Left cardiac atrium (tissue), 4 donors: ENCODE data around the gene POLR2L. TPM values are rescaled to one million over a fixed set of nuclear protein-coding genes. Genes with fewer than 3 reads are reported as not detected.

Source experiments
- ATAC-seq, 2 donors: fragments of 200-7000 bp; cut with Tn5 transposase; one replicate each; pipeline ENCODE4 v1.9.1; 2020; ENCODE audit warnings: mild to moderate bottlenecking in 2 of 2, moderate library complexity in 2 of 2
- DNase-seq: peaks from one replicate; pipeline ENCODE4 v3.0.0-alpha.2; 2020
- intact Hi-C, 2 donors: fragments of 100-400 bp; cut with DNase I; formaldehyde crosslinking; loops; one replicate each; pipeline versions ENCODE4 v1.14.1 to v1.15.1; 2022 to 2023
- total RNA-seq, 2 donors: library from RNA; stranded (reverse); fragmentation: NEBNext Ultra II Directional; extraction: Animal tissue kit (Norgen Biotek cat#: 25700); gene quantifications; one replicate each; pipeline ENCODE4 v1.2.1, GENCODE V29; 2021
- donor health status: DM: no; HTN: yes; CAD: no.
- donor health status: DM: no; HTN: yes; CAD: no; lungs with severe emphysema.
- donor health status: DM: yes; HTN: yes; CAD: no.
- donor health status: Dilated cardiomyopathy.

POLR2L gene
- total RNA-seq, 2 donors from 2014 or later: 163 to 202 TPM

- intact Hi-C loops: no loop called here
- ATAC-seq (no peak), DNase-seq (no peak)
These were observed 27.7 kb upstream of the POLR2L start for GRCh38 chr11:870127-870413.

- ATAC-seq: no peak
- no peak for DNase-seq
- intact Hi-C loops: no loop called here
These were observed 27.2 kb upstream of the POLR2L start for GRCh38 chr11:869399-870126.

- intact Hi-C loops: no loop called here
- no peak for ATAC-seq
- no peak for DNase-seq
These were observed 26.5 kb upstream of the POLR2L start for GRCh38 chr11:868802-869201.

- DNase-seq (no peak), ATAC-seq (no peak)
- intact Hi-C loops: no loop called here
These were observed 26.1 kb upstream of the POLR2L start for GRCh38 chr11:868394-868793.

- no peak for ATAC-seq
- no peak for DNase-seq
These were observed 25.6 kb upstream of the POLR2L start for GRCh38 chr11:867856-868358.

GRCh38 chr11:866481-866880 lies 24.2 kb upstream of the POLR2L start:
- no peak for ATAC-seq
- no peak for DNase-seq
- intact Hi-C loops: no loop called here

More at GRCh38 chr11:867856-868358, 25.6 kb upstream of the POLR2L start:
- intact Hi-C loops: no loop called here

- DNase-seq (no peak), ATAC-seq (no peak)
- intact Hi-C loops: no loop called here
These were observed 23.4 kb upstream of the POLR2L start for GRCh38 chr11:865462-866430.

- DNase-seq (no peak), ATAC-seq (no peak)
- intact Hi-C loops: no loop called here
These were observed 22.6 kb upstream of the POLR2L start for GRCh38 chr11:864898-865297.

GRCh38 chr11:863910-864827 lies 21.8 kb upstream of the POLR2L start:
- ATAC-seq (no peak), DNase-seq (no peak)
- intact Hi-C loops: no loop called here

GRCh38 chr11:863023-863909 lies 20.9 kb upstream of the POLR2L start:
- ATAC-seq: no peak
- DNase-seq: no peak
- intact Hi-C loops: no loop called here

GRCh38 chr11:862696-863022 lies 20.3 kb upstream of the POLR2L start:
- DNase-seq: no peak
- intact Hi-C loops: no loop called here
- no peak for ATAC-seq

GRCh38 chr11:862081-862661 lies 19.8 kb upstream of the POLR2L start:
- peak; percentile 65 for DNase-seq
- intact Hi-C loops: no loop called here
- ATAC-seq: peak; percentile 2 to 8

- no peak for ATAC-seq
- no peak for DNase-seq
- intact Hi-C loops: no loop called here
These were observed 18.8 kb upstream of the POLR2L start for GRCh38 chr11:861105-861479.

- no peak for ATAC-seq
These were observed 18.1 kb upstream of the POLR2L start for GRCh38 chr11:860234-861104.

GRCh38 chr11:859394-860131 lies 17.2 kb upstream of the POLR2L start:
- DNase-seq (peak; percentile 88), ATAC-seq (peak; percentile 73 to 80)
- intact Hi-C loops: loop anchor here in 1 of 2 donors (10.0 kb wide), 1 partner anchor 185 kb away; no protein-coding TSS in a partner anchor

More at GRCh38 chr11:860234-861104, 18.1 kb upstream of the POLR2L start:
- intact Hi-C loops: no loop called here
- DNase-seq: no peak

GRCh38 chr11:858762-859339 lies 16.5 kb upstream of the POLR2L start:
- ATAC-seq: no peak
- no peak for DNase-seq
- intact Hi-C loops: loop anchor here in 1 of 2 donors (10.0 kb wide), 1 partner anchor 186 kb away; no protein-coding TSS in a partner anchor
